AG08396 (cell line): ENCODE data around the gene ZSCAN1.
"Not testable (repeated sequence)": the region's sequence is repeated elsewhere in the genome, so short reads cannot be mapped to it uniquely, and the experiment has no call there.

Source experiments
- DNase-seq: peaks from one replicate; pipeline ENCODE4 v3.0.0; 2012; ENCODE audit warnings: low spot score, mixed read lengths

The ZSCAN1 gene, protein sequence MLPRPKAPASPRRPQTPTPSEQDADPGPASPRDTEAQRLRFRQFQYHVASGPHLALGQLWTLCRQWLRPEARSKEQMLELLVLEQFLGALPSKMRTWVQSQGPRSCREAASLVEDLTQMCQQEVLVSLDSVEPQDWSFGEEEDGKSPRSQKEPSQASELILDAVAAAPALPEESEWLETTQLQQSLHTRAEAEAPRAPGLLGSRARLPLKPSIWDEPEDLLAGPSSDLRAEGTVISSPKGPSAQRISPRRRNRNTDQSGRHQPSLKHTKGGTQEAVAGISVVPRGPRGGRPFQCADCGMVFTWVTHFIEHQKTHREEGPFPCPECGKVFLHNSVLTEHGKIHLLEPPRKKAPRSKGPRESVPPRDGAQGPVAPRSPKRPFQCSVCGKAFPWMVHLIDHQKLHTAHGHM

DNA sequence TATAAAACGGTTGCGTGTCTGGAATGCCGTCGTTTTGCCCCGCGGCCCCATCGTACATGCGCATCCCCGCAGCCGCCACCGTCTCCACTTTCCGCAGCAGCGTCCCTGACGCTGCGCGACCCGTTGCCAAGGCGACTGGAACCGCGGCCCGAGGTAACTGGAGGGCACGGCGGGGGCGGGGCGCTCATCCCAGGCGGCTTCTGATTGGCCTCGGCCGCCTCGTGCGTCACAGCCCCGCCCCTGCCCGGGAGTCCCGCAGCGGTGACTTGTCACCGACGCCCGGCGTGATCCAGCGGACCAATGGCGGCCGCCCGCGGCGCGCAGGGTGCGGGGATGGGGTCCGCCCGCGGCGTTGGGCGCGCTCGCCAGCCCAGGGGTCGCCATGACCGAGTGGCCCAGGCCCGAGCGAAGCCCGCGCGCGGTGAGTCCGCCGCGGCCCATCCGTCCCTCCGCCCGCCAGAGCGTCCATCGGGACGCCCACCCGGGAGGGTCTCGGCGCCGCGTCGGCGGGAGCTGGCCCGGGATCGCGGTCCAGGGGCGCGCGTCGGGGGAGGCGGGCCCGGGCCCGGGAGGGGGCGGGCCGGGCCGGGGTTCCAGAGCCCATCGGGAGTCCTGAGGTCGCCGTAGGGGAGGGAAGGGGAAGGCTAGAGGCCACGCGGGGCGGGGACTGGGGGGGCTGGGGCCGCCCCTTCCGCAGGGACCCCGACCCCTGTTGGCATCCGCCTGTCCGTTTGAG, at the start of gene ZSCAN1:
TSS of gene ZSCAN1 (plus strand) at position 285 of the 736 bp plus-strand sequence. CDS start 3,812 bp downstream, outside the sequence.
- DNase-seq = peak; percentile 95

DNA sequence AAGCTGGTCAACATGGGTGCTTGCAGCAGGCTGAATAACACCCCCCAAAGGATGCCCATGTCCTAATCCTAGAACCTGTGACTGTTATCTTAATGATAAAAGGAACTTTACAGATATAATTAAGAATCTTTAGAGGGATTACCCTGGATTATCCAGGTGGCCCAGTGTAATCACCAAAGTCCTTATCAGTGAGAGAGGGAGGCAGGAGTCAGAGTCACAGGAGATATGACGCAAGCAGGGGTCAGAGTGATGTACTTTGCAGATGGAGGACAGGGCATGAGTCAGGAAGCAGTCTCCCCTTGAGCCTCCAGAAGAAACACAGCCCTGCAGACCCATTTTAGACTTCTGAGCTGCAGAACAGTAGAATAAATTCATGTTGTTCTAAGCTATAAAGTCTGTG, 41.0 kb upstream of the ZSCAN1 start:
- no peak for DNase-seq

DNA sequence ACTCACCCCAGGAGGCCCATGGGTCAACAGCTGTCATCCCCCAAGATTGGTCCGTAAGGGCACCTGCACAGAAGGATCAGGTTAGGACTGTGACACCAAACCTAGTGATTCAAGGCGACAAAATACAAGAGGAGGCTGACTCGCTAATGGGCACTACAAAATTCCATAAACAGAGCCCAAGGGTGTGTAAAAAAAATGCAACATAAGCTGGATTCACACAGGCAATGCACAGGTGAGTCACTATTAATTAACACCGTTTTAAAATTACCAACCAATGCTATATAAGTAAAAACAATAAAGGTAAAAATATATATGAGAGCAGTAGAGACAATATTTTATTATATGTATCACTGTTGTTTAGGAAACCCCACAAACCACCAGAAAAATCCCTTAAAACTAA, 33.1 kb upstream of the ZSCAN1 start:
- no peak for DNase-seq

DNA sequence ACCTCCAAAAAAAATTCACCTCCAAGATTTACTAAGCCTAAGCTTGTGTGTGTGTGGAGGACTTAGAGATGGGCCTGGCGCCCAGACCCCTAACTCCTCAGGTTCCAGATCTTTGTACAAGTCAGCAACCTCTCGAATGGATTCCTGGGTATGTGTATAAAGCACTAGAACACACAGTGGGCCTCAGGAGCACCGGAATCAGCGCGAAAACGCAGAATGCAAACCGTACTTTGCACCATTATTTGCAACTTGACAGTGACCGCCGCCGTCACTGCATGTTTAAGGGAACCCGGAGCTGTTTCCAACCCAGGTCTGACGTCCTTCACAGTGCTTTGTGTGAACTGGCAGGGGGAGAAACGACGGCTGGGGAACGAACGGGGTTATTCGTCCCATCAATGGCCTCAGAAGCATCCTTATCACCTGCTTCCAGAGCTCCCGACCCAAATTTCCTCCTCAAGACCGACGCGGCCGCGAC, 31.9 kb upstream of the ZSCAN1 start:
- peak; percentile 47 for DNase-seq

DNA sequence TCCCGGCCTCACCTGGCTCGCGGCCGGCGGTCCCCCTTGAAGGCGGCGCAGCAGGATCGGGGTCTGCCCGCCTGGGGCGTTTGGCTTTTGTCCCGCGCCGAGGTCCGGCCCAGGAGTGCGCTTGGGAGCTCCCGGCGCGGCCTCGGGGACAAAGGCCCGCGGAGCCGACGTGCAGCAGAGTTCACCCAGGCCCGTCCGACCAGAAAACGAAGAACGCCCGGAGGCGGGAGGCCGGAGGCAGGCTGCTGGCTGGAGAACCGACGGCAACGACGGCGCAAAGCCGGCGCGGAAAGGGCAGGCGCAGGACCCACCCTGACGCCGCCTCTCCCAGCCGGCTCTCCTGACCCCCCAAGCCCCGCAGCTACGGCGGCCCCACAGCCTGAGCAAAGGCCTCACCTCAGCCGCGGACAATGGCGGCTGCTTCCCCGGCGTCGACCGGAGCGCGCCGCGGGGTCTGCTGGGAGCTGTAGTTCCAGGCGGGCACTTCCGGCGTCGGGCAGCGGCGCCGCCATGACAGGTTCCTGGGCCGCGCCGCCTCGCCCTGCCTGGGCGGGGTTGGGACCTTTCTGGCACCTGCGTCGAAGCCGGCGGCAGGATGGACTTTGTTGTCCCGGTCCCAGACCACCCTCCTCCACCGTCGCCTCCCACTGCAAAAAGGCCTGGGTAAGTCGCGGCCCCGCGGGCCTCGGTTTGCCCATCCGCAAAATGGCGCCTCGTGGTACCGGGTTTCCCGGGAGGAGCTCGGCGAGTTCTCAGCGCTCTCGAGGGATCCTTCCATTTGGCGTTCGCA, 31.2 kb upstream of the ZSCAN1 start, which contains the start of gene ZNF606:
TSS of gene ZNF606 (minus strand) at position 437 of the 790 bp plus-strand sequence. CDS start 1,501 bp downstream, outside the sequence.
- peak; percentile 97 for DNase-seq

DNA sequence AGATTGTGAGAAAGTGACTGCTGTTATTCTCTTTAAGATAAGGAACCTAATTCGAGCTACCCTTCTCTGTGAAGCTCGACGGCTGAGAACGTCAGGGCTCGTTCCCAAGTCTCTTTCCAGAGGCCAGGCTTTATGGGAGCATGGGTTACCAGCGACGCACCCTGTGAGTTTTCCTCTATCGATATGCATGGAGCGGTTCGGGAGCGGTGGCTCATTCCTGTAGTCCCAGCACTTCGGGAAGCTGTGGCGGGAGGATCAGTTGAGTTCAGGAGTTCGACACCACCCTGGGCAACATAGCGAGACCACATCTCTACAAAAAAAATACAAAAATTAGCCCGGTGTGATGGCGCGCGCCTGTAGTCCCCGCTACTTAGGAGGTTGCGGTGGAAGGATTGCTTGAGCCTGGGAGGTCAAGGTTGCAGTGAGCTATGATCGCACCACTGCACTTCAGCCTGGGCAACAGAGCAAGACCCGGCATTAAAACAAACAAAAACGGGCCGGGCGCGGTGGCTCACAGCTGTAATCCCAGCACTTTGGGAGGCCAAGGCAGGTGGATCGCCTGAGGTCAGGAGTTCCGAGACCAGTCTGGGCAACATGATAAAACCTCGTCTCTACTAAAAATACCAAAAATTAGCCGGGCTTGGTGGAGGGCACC, 30.5 kb upstream of the ZSCAN1 start:
- DNase-seq = no peak

DNA sequence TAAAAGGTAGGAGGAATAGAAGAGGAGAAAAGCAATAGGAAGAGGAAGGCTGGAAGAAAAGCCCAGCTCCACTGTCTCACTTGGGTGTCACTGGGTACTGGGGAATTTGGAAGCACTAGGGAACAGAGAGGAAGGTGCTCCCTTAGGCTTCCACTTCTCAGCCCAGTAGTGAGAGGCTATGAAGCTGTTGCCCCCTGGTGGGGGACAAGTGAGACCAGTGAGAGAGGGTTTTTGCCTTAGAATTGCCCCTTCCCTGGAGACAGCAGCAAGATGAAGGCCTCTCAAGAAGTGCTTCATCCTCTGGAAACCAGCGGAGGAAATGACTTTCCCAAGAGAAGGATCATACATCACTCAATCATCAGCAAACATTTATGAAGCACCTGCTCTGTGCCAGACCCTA, 26.5 kb upstream of the ZSCAN1 start:
- no peak for DNase-seq

DNA sequence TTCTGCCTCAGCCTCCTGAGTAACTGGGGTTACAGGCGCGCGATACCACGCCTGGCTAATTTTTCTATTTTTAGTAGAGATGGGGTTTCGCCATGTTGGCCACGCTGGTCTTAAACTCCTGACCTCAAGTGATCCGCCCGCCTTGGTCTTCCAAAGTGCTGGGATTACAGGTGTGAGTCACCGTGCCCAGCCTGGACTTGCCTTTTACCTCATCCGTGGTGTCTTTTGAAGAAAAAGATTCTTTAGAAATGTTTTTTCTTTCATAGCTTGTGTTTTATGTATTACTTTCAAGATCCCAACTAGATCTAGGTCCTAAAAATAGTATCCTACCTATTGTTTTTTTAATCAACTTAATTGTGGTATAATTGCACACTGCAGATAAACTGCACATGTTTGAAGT, 24.9 kb upstream of the ZSCAN1 start:
- DNase-seq = not testable (repeated sequence)

DNA sequence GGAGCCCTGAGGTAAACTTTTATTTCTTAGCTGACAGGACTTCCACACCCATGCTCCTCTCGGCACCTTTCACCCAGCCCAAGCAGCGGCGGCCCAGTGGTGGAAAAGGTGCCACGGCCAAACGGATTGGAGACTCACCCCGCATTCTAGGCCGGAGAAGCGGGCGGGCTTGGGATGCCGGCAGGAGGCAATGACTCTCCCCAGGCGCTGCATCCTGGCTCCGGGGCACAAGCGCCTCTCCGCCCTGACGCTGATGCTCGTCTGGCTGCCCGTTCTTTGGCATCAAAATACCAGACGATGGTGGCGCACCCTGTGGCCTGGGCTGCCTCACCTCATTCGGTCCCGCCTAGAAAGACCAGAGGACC, 24.5 kb upstream of the ZSCAN1 start:
- no peak for DNase-seq

DNA sequence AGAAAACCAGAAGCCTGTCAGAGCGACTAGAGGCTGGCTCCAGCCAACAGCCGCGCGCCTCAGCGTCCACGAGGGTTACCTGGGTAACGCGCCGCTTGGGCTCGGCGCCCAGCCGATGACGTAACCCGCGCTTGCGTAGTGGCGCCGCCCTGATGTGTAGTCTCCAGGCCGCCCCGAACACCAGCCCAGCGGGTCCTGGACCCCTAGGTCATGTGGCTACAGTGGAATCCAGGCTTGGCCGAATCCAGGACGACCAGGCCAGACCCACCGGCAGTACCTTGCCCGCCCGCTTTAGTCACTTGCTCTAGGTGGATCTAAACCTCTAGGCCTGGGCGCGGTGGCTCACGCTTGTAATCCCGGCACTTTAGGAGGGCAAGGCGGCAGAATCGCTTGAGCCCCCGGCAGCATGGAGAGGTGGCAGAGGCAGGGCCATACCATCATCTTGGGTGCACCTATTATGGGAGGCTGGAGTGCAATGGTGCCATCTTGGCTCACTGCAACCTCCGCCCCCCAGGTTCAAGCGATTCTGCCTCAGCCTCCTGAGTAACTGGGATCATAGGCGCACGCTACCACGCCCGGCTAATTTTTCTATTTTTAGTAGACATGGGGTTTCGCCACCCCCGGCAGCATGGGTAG, 24.0 kb upstream of the ZSCAN1 start:
- DNase-seq = peak; percentile 85

DNA sequence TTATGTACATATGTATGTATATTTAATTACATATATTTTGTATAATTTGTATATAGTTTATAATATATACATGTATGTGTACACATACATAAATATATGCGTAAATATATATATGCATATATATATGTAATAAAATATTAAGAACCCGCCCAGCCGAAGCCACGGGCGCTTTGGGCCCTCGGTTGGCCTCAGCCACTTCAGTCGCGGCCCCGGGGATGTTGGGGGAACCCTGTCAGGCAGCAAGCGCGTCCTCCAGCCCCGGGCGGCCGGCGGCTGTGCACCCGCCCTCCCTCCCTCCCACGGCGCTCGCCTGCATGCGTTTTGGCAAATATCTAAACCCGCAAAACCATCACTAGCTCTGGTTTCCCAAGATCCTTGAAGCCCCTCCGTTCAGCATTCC, 23.3 kb upstream of the ZSCAN1 start:
- DNase-seq = no peak

DNA sequence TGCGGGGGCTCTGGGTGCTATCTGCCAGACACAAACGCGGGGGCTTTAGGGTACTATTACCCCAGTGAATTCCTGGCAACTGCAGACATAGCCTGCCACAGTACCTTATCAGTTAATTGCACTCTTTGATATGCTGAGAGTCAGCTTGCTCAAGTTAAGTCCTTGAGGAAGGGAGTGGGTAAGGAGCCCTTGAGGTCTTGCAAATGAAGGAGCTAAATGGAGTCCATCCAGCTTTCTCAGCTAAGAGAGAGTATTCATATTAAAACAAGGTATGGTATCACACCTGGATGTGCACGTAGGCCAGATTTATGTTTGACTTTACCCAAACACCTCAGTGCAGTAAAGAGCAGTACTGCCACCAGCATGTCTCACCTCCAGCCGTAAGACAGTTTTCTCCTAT, 19.7 kb upstream of the ZSCAN1 start:
- no peak for DNase-seq

DNA sequence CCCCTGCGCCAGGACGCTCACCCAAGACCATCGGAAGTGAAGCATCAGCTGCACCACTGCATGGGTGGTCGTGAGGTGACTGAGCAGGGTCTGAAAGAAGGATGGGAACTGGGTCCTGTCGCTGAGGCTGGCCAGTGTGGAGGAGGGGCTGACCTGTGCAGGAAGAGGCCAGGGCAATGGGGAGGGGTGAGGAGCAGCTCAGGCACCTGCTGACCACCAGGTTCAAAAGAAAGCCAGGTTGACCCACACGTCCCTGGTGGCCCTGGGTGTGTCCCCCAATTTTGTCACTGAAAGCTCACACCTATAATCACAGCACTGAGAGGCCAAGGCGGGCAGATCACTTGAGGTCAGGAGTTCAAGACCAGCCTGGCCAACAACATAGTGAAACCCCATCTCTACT, 13.7 kb upstream of the ZSCAN1 start:
- no peak for DNase-seq

DNA sequence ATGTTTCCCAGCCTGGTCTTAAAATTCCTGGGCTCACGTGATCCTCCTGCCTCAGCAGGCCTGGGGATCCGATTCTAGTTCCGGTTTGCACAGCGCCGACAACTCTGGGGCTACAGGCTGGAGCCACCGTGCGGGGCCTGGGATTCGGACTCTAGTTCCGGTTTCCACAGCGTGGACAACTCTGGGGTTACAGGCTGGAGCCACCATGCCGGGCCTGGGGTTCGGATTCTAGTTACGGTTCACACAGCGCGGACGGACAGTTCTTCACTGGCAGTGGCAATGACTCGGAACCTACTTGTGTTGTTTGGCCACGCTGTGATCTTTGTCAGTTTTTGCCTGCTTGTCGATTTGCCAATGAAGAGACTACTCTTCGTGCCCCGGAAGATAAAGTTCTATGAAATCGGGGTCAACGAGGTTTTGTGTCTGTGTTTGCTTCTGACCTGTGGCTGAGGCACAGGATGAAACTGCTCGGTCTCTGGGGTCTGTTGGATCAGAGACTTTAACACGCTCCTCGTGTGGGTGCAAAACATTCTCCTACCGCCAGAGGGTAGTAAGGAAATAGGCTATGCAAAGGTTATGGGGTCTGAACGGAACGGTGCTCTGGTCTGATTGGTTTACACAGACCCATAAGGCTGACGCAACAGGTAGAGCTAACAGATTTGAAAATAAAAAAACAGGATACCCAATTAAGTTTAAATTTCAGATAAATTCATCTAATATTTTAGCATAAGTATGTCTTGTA, 12.1 kb upstream of the ZSCAN1 start:
- peak; percentile 60 for DNase-seq

DNA sequence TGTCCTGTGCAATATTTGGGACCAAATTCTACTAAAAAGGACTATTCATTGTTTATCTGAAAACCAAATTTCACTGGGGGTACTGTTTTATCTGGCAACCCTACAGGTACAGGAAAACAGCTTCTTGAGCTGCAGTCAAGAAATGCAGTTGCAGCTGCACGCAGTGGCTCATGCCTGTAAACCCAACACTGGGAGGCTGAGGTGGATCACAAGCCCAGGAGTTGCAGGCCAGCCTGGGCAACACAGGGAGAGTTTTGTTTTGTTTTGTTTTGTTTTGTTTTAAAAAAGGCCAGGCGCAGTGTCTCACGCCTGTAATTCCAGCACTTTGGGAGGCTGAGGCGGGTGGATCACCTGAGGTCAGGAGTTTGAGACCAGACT, 11.6 kb upstream of the ZSCAN1 start:
- no peak for DNase-seq

DNA sequence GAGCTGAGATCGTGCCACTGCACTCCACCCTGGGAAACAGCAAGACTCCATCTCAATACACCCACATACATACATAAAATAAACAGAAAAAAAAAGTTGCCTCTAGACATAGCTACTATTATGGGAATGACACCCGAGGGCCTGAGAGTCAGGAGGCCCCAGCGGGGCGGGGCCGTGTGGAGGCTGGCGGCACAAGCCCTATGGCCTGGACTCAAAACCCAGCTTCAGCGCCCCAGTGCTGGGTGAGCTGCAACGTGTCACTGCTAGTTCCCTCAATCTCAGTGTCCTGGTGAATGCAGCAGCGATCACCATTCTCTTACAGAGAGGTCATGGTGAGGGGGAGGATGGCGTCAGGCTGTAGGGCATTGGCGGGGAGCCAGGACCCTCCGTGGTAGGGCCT, 9.2 kb upstream of the ZSCAN1 start:
- no peak for DNase-seq

DNA sequence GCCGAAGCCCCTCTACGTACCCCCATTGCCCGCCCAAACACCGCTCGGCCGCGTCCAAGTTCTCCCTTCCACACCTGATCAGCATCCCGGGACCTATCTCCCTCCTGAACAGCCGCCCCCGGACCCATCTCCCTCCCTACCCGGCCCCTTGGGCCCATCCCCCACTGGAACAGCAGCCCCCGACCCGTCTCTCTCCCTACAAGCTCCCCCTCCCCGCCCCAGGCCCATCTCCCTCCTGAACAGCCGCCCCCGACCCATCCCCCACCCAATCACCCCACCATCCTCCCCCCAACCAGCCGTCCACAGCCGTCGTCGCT, 610 bp downstream of the ZSCAN1 start:
- no peak for DNase-seq

DNA sequence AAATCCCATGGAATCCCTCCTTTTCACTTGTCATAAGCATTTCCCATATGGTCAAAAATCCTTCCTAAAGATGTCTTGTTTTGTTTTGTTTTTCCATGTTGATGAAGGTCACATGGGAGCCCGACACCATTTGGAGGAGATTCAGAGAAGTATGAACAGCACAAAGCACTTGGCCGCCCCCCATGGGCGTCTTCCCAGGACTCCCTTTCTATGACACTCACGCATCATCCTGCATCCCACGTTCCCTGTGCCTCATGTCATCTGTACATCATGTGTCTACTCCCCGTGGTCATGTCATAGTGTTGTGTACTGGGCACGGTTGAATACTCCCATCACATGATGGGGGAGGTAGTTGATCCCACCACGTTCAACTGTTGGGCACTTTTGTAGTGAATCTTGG, 2.0 kb downstream of the ZSCAN1 start:
- DNase-seq = no peak

DNA sequence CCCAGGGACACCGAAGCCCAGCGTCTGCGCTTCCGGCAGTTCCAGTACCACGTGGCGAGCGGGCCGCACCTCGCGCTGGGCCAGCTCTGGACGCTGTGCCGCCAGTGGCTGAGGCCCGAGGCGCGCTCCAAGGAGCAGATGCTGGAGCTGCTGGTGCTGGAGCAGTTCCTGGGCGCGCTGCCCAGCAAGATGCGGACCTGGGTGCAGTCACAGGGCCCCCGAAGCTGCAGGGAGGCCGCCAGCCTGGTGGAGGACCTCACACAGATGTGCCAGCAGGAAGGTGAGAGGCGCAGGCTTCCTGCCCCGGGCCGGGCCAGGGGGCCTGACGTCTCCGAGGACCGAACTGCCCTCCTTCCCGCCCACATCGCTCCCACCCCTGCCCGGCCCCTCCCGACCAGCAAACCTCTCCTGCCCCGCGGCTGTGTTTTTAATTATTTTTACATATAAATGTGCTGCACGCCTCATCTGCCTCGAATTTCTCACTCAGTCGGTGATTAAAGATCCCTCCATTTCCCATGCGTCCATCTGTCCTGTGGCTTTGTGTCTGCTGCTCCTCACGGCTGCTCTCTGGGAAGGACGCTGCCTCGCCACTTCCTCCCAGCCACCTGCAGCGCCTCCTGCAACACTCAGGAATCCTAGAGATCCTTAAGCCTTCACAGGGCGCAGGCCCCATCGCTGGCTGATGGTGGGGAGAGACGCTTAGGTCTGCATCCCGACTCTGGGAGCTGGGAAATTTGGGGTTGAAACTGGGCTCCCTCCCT, 4.3 kb downstream of the ZSCAN1 start:
- DNase-seq = no peak

DNA sequence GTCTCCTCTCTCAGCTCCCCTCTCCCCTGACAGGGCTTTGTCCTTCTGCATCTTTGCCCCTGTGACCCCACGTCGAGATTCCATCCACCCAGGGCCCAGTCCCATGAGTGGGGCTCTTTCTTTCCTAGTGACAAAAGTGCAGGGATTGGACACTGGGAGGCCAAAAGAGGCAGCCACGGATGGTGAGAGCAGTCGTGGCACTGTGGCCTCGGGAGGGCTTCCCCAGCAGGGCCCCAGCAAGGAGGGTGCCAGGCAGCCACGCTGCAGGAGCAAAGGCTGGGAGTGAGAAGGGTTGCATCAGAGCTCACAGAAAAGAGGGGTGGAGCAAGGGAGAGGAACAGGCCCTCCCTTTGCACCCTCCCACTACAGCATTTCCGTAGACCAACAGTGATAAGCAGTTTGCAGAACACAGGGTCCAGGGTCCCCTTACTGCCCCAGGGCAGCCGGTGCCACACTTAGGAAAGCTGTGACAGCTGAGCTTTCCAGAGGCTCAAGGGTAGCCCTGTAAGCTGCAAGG, 4.9 kb downstream of the ZSCAN1 start:
- no peak for DNase-seq
